Prostate gland (tissue), 2 donors: ENCODE data around the gene SHISA4.

Experiments
- CTCF ChIP-seq, 4 experiments: fragments of 200-600 bp in 2 of 4; fragments of 450-650 bp in 2 of 4; sonication (generic) in 2 of 4; IDR thresholded peaks; 1 replicate in 3 of 4; 2 replicates in 1 of 4; pipeline ENCODE4 v1.5.1; 2016 to 2019; ENCODE audit warnings: antibody characterized with exemption in 4 of 4, mild to moderate bottlenecking in 2 of 4, moderate library complexity in 2 of 4
- POLR2AphosphoS5 ChIP-seq: sonication (generic); formaldehyde crosslinking; IDR thresholded peaks from one replicate; pipeline ENCODE4 v1.6.1; 2017; ENCODE audit warnings: antibody characterized with exemption

DNA sequence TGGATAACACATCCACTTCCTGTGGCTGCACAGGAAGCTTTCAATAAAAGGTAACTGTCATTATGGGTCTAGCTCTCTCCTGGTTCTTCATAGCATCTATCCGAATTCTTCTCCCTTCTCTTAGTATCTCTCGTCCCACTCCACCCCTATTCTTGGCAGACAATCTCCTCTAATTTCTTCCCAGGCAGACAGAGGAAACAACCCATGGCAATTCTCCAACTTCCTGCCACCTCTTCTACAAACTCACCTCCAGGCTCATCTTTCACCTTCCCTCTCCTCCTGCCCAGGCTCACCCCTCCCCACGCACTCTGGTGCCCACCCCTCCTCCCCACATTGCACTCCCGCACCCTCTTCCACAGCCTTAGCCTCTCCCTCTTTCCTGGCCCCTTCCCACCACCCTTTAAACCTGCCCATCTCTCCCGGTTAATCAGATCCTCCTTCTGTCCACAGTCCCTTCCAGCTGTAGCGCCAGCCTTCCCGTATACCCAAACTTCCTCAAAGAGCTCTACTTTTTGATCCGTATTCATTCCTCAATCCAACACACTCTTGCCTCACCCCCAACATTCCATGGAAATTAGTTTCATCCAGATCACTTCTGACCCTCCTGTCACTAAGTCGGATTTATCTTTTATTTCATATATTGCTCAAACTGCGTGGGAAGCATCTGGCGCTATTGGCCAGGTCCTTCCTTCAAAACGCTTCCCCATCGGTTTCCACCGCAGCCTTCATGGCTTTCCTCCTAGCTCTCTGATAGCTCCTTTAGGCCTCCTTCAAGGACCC is 25.9 kb downstream of the SHISA4 start:
- TF ChIP-seq POLR2AphosphoS5 (no peak), CTCF (IDR thresholded peaks at IDR 0.05) (no peak)
